Measurements from ENCODE around the gene MAP7D2.

- no peak for TF ChIP-seq CTCF (IDR thresholded peaks at IDR 0.05 in 2 of 3, conservative IDR thresholded peaks at IDR 0.05 in 1 of 3; ENCODE audit: borderline replicate concordance in 1 of 3, insufficient read depth in 1 of 3, low read depth in 2 of 3, low read length in 2 of 3)
- TF ChIP-seq POLR2A (IDR thresholded peaks at IDR 0.05; ENCODE audit: borderline replicate concordance, extremely low read depth, insufficient read depth, insufficient read length), result no peak
- no peak for TF ChIP-seq YY1 (IDR thresholded peaks at IDR 0.05; ENCODE audit: extremely low read depth, insufficient replicate concordance, low read depth, low read length)
- no peak for TF ChIP-seq EZH2phosphoT487 (IDR thresholded peaks at IDR 0.05; ENCODE audit: borderline replicate concordance)
- no peak for TF ChIP-seq FOSL1 (IDR thresholded peaks at IDR 0.05; ENCODE audit: low read depth)
- TF ChIP-seq MAX (IDR thresholded peaks at IDR 0.05), result no peak
- TF ChIP-seq EZH2 (IDR thresholded peaks at IDR 0.05), result no peak
Measured at GRCh38 chrX:20091499-20091898, 25.2 kb downstream of the MAP7D2 start.

Measured in HCT116 (cell line).